ENCODE measurements around the gene ATP2A1. TPM values are rescaled to one million over a fixed set of nuclear protein-coding genes. Genes with fewer than 3 reads are reported as not detected.

ATP2A1 gene
- total and polyA plus RNA-seq, 2 experiments from 2014 or later, result 0.13 to 2.3 TPM

- H3K9me2 ChIP-seq (replicated peaks; ENCODE audit: insufficient read depth), result no peaks in the 10 kb centered on the region
- no peaks in the 10 kb centered on the region for H3K9me3 ChIP-seq (ENCODE audit: low read depth)
- H3K27me3 ChIP-seq, result no peaks in the 10 kb centered on the region
- no peaks in the 10 kb centered on the region for H3K4me1 ChIP-seq (ENCODE audit: insufficient read depth)
- WGBS (ENCODE audit: low lambda C conversion rate, missing lambda C conversion rate), result 92% methylated on average over 4 of the region's 4 CpGs
- H2AFZ ChIP-seq, result no peak overlapping the region
- H3K79me2 ChIP-seq, result no peaks in the 10 kb centered on the region
- no peak for DNase-seq (ENCODE audit: low spot score)
- no peak overlapping the region for H3K4me2 ChIP-seq
- TF ChIP-seq EZH2phosphoT487 (IDR thresholded peaks at IDR 0.05; ENCODE audit: low read depth, severe bottlenecking, unreplicated experiment), result no peak
- TF ChIP-seq EZH2 (IDR thresholded peaks at IDR 0.05; ENCODE audit: borderline replicate concordance), result no peak
- no peak for TF ChIP-seq CTCF (IDR thresholded peaks at IDR 0.05; ENCODE audit: poor library complexity)
- no peak overlapping the region for H3K27ac ChIP-seq
- H3K36me3 ChIP-seq (replicated peaks; ENCODE audit: insufficient read depth, low read depth), result no peaks in the 10 kb centered on the region
- no peak overlapping the region for H3K4me3 ChIP-seq
- no peaks in the 10 kb centered on the region for H4K20me1 ChIP-seq (ENCODE audit: insufficient read depth, poor library complexity, severe bottlenecking)
Measured at GRCh38 chr16:28895609-28896008, 17.3 kb downstream of the ATP2A1 start.

GRCh38 chr16:28897826-28898225 is 19.5 kb downstream of the ATP2A1 start:
- Histone ChIP-seq H2AFZ (no peak overlapping the region), H3K4me1 (ENCODE audit: insufficient read depth) (no peaks in the 10 kb centered on the region)
- WGBS (ENCODE audit: low lambda C conversion rate, missing lambda C conversion rate), result 83% methylated on average over 4 of the region's 4 CpGs

GRCh38 chr16:28898266-28898665 is 20.0 kb downstream of the ATP2A1 start:
- no peaks in the 10 kb centered on the region for H3K9me3 ChIP-seq (ENCODE audit: low read depth)
- WGBS (ENCODE audit: low lambda C conversion rate, missing lambda C conversion rate), result 93% methylated on average over 15 of the region's 15 CpGs
- no peaks in the 10 kb centered on the region for H3K27me3 ChIP-seq
- no peaks in the 10 kb centered on the region for H4K20me1 ChIP-seq (ENCODE audit: insufficient read depth, poor library complexity, severe bottlenecking)
- no peak overlapping the region for H2AFZ ChIP-seq
- H3K4me2 ChIP-seq, result no peak overlapping the region
- H3K79me2 ChIP-seq, result no peaks in the 10 kb centered on the region
- no peak overlapping the region for H3K4me3 ChIP-seq
- no peaks in the 10 kb centered on the region for H3K9me2 ChIP-seq (replicated peaks; ENCODE audit: insufficient read depth)
- H3K4me1 ChIP-seq (ENCODE audit: insufficient read depth), result no peaks in the 10 kb centered on the region
- no peak for DNase-seq (ENCODE audit: low spot score)
- H3K36me3 ChIP-seq (replicated peaks; ENCODE audit: insufficient read depth, low read depth), result no peaks in the 10 kb centered on the region
- no peak for TF ChIP-seq EZH2 (IDR thresholded peaks at IDR 0.05; ENCODE audit: borderline replicate concordance)
- H3K27ac ChIP-seq, result no peak overlapping the region

More at GRCh38 chr16:28897826-28898225, 19.5 kb downstream of the ATP2A1 start:
- no peak for DNase-seq (ENCODE audit: low spot score)
- H3K4me3 ChIP-seq, result no peak overlapping the region
- no peak overlapping the region for H3K27ac ChIP-seq
- no peaks in the 10 kb centered on the region for H4K20me1 ChIP-seq (ENCODE audit: insufficient read depth, poor library complexity, severe bottlenecking)
- no peak overlapping the region for H3K4me2 ChIP-seq
- H3K36me3 ChIP-seq (replicated peaks; ENCODE audit: insufficient read depth, low read depth), result no peaks in the 10 kb centered on the region
- H3K9me3 ChIP-seq (ENCODE audit: low read depth), result no peaks in the 10 kb centered on the region
- no peaks in the 10 kb centered on the region for H3K79me2 ChIP-seq
- no peak for TF ChIP-seq EZH2phosphoT487 (IDR thresholded peaks at IDR 0.05; ENCODE audit: low read depth, severe bottlenecking, unreplicated experiment)
- no peak for TF ChIP-seq EZH2 (IDR thresholded peaks at IDR 0.05; ENCODE audit: borderline replicate concordance)
- TF ChIP-seq CTCF (IDR thresholded peaks at IDR 0.05; ENCODE audit: poor library complexity), result no peak
- no peaks in the 10 kb centered on the region for H3K9me2 ChIP-seq (replicated peaks; ENCODE audit: insufficient read depth)
- H3K27me3 ChIP-seq, result no peaks in the 10 kb centered on the region

GRCh38 chr16:28898942-28899341 is 20.7 kb downstream of the ATP2A1 start:
- 91% methylated on average over 4 of the region's 4 CpGs for WGBS (ENCODE audit: low lambda C conversion rate, missing lambda C conversion rate)
- Histone ChIP-seq H3K27me3 (no peaks in the 10 kb centered on the region), H3K4me1 (ENCODE audit: insufficient read depth) (no peaks in the 10 kb centered on the region), H4K20me1 (ENCODE audit: insufficient read depth, poor library complexity, severe bottlenecking) (no peaks in the 10 kb centered on the region), H3K36me3 (replicated peaks; ENCODE audit: insufficient read depth, low read depth) (no peaks in the 10 kb centered on the region), H3K4me2 (no peak overlapping the region), H3K9me3 (ENCODE audit: low read depth) (no peaks in the 10 kb centered on the region), H3K4me3 (no peak overlapping the region), H3K79me2 (no peaks in the 10 kb centered on the region), H3K27ac (no peak overlapping the region), H2AFZ (no peak overlapping the region), H3K9me2 (replicated peaks; ENCODE audit: insufficient read depth) (no peaks in the 10 kb centered on the region)
- TF ChIP-seq EZH2phosphoT487 (IDR thresholded peaks at IDR 0.05; ENCODE audit: low read depth, severe bottlenecking, unreplicated experiment), result no peak
- no peak for TF ChIP-seq EZH2 (IDR thresholded peaks at IDR 0.05; ENCODE audit: borderline replicate concordance)
- no peak for TF ChIP-seq CTCF (IDR thresholded peaks at IDR 0.05; ENCODE audit: poor library complexity)
- DNase-seq (ENCODE audit: low spot score), result no peak
